H9 (cell line): ENCODE measurements around the gene SP6. TPM values are rescaled to one million over a fixed set of nuclear protein-coding genes. Genes with fewer than 3 reads are reported as not detected.

Experiments used
- DNase-seq: peaks from one replicate; pipeline ENCODE4 v3.0.0-alpha.2; 2017
- H2AFZ ChIP-seq: one replicate; pipeline ENCODE4 v1.6.1; 2013; ENCODE audit warnings: mild to moderate bottlenecking, low read length, control low read depth, moderate library complexity
- H2AK5ac ChIP-seq: 2 replicates; pipeline ENCODE4 v1.6.1; 2013; ENCODE audit warnings: low read length, control low read depth, mixed read lengths; ENCODE audit not compliant: insufficient read length
- H2BK120ac ChIP-seq: one replicate; pipeline ENCODE4 v1.6.1; 2013; ENCODE audit warnings: low read depth, mild to moderate bottlenecking, low read length, control low read depth, inconsistent platforms; ENCODE audit not compliant: poor library complexity, severe bottlenecking
- H2BK12ac ChIP-seq: 2 replicates; pipeline ENCODE4 v1.6.1; 2013; ENCODE audit warnings: low read length, control low read depth, mixed read lengths, low read depth; ENCODE audit not compliant: insufficient read length
- H2BK15ac ChIP-seq: 2 replicates; pipeline ENCODE4 v1.6.1; 2013; ENCODE audit warnings: low read depth, low read length, control low read depth
- H2BK20ac ChIP-seq: one replicate; pipeline ENCODE4 v1.6.1; 2013; ENCODE audit warnings: low read depth, mild to moderate bottlenecking, low read length, control low read depth, inconsistent platforms; ENCODE audit not compliant: poor library complexity, severe bottlenecking
- H2BK5ac ChIP-seq: 2 replicates; pipeline ENCODE4 v1.6.1; 2013; ENCODE audit warnings: low read length, control low read depth, mixed read lengths; ENCODE audit not compliant: insufficient read length
- H3K14ac ChIP-seq: 2 replicates; pipeline ENCODE4 v1.6.1; 2013; ENCODE audit warnings: low read length, control low read depth; ENCODE audit not compliant: insufficient read depth
- H3K18ac ChIP-seq: 2 replicates; pipeline ENCODE4 v1.6.1; 2013; ENCODE audit warnings: low read depth, mild to moderate bottlenecking, mixed read lengths, low read length, control low read depth; ENCODE audit not compliant: insufficient read length
- H3K23ac ChIP-seq: 2 replicates; pipeline ENCODE4 v1.6.1; 2013; ENCODE audit warnings: low read length, control low read depth, mixed read lengths, low read depth; ENCODE audit not compliant: insufficient read length
- H3K23me2 ChIP-seq: 2 replicates; pipeline ENCODE4 v1.6.1; 2013; ENCODE audit warnings: low read depth, mild to moderate bottlenecking, mixed read lengths, low read length, control low read depth; ENCODE audit not compliant: insufficient read length, poor library complexity, severe bottlenecking
- H3K27ac ChIP-seq: 2 replicates; pipeline ENCODE4 v1.5.1; 2013; ENCODE audit warnings: low read length, control low read depth, mixed read lengths, low read depth; ENCODE audit not compliant: insufficient read length
- H3K27me3 ChIP-seq: 2 replicates; pipeline ENCODE4 v1.6.1; 2013; ENCODE audit warnings: low read length, control low read depth, inconsistent platforms; ENCODE audit not compliant: insufficient read depth
- H3K4ac ChIP-seq: 2 replicates; pipeline ENCODE4 v1.6.1; 2013; ENCODE audit warnings: low read depth, mild to moderate bottlenecking, control low read depth, inconsistent platforms, low read length, moderate library complexity
- H3K4me1 ChIP-seq: 2 replicates; pipeline ENCODE4 v1.6.1; 2013; ENCODE audit warnings: low read length, control low read depth, inconsistent platforms; ENCODE audit not compliant: insufficient read depth
- H3K4me2 ChIP-seq: 2 replicates; pipeline ENCODE4 v1.6.1; 2013; ENCODE audit warnings: low read length, control low read depth, mixed read lengths; ENCODE audit not compliant: insufficient read length, insufficient read depth
- H3K56ac ChIP-seq: 2 replicates; pipeline ENCODE4 v1.6.1; 2013; ENCODE audit warnings: low read depth, mild to moderate bottlenecking, mixed read lengths, low read length, control low read depth; ENCODE audit not compliant: insufficient read length
- H3K79me1 ChIP-seq: 2 replicates; pipeline ENCODE4 v1.6.1; 2013; ENCODE audit warnings: low read depth, mild to moderate bottlenecking, moderate library complexity, low read length, control low read depth, inconsistent platforms; ENCODE audit not compliant: insufficient read depth, poor library complexity, severe bottlenecking
- H3K79me2 ChIP-seq: 2 replicates; pipeline ENCODE4 v1.6.1; 2013; ENCODE audit warnings: low read length, control low read depth, inconsistent platforms; ENCODE audit not compliant: insufficient read depth
- H3K9ac ChIP-seq: 2 replicates; pipeline ENCODE4 v1.6.1; 2013; ENCODE audit warnings: low read length, control low read depth, mixed read lengths; ENCODE audit not compliant: insufficient read length; ENCODE audit errors: extremely low read depth
- H3K9me3 ChIP-seq: one replicate; pipeline ENCODE4 v1.6.1; 2013; ENCODE audit warnings: low read depth, low read length, inconsistent platforms; ENCODE audit not compliant: control insufficient read depth
- H3T11ph ChIP-seq: one replicate; pipeline ENCODE4 v1.6.1; 2013; ENCODE audit warnings: mild to moderate bottlenecking, low read length, control low read depth, inconsistent platforms
- H4K20me1 ChIP-seq: one replicate; pipeline ENCODE4 v1.6.1; 2013; ENCODE audit not compliant: control insufficient read depth, insufficient read length, insufficient read depth
- H4K5ac ChIP-seq: 2 replicates; pipeline ENCODE4 v1.6.1; 2013; ENCODE audit warnings: low read depth, mild to moderate bottlenecking, mixed read lengths, low read length, control low read depth; ENCODE audit not compliant: insufficient read length
- H4K8ac ChIP-seq: replicated peaks from 2 replicates; pipeline ENCODE4 v1.6.1; 2013; ENCODE audit warnings: low read length, control low read depth, mixed read lengths, low read depth; ENCODE audit not compliant: insufficient read length
- H4K91ac ChIP-seq: 2 replicates; pipeline ENCODE4 v1.6.1; 2013; ENCODE audit warnings: low read depth, mild to moderate bottlenecking, moderate library complexity, mixed read lengths, low read length, control low read depth; ENCODE audit not compliant: insufficient read length
- H3K27ac Mint-ChIP-seq, 3 experiments: 2 replicates in 2 of 3; 3 replicates in 1 of 3; pipeline ENCODE4 v1.8.0; 2020 to 2021; ENCODE audit warnings: mixed read lengths in 3 of 3, mild to moderate bottlenecking in 1 of 3, moderate library complexity in 1 of 3
- H3K27me3 Mint-ChIP-seq: 2 replicates; pipeline ENCODE4 v1.8.0; 2021; ENCODE audit warnings: low read depth, mild to moderate bottlenecking, moderate library complexity, mixed read lengths
- H3K36me3 Mint-ChIP-seq, 3 experiments: 2 replicates in 2 of 3; 3 replicates in 1 of 3; pipeline ENCODE4 v1.8.0; 2020 to 2021; ENCODE audit warnings: low read depth in 3 of 3, mixed read lengths in 3 of 3; ENCODE audit not compliant: insufficient read depth in 1 of 3
- H3K4me1 Mint-ChIP-seq, 2 experiments: 2 replicates each; pipeline ENCODE4 v1.8.0; 2020; ENCODE audit warnings: mixed read lengths in 2 of 2
- H3K4me3 Mint-ChIP-seq, 2 experiments: 2 replicates in 1 of 2; 3 replicates in 1 of 2; pipeline ENCODE4 v1.8.0; 2020 to 2021; ENCODE audit warnings: mild to moderate bottlenecking in 2 of 2, mixed read lengths in 2 of 2, moderate library complexity in 1 of 2
- H3K9me3 Mint-ChIP-seq, 2 experiments: 2 replicates in 1 of 2; 3 replicates in 1 of 2; pipeline ENCODE4 v1.8.0; 2020; ENCODE audit warnings: mild to moderate bottlenecking in 2 of 2, mixed read lengths in 2 of 2, moderate library complexity in 1 of 2
- WGBS: extraction: QIAGEN DNeasy Blood & Tissue Kit; methylation state at CpG from one replicate; pipeline ENCODE4 v1.1.7; 2013; ENCODE audit warnings: missing lambda C conversion rate, low lambda C conversion rate, mixed read lengths; ENCODE audit not compliant: insufficient read length; ENCODE audit errors: extremely low coverage; 5-methylcytosine and 5-hydroxymethylcytosine counted together
- total RNA-seq: library from RNA; stranded (reverse); gene quantifications from 2 replicates; pipeline ENCODE4 v1.2.1, GENCODE V29; 2021
- TF ChIP-seq, protein P1 (sequence below): fragments of 200-600 bp; sonication (generic); conservative IDR thresholded peaks from 3 replicates; pipeline ENCODE4 v1.8.0; 2021; ENCODE audit warnings: antibody characterized with exemption, mild to moderate bottlenecking

The SP6 gene
- total RNA-seq, 1 experiment from 2014 or later, result 0.90 TPM

DNA sequence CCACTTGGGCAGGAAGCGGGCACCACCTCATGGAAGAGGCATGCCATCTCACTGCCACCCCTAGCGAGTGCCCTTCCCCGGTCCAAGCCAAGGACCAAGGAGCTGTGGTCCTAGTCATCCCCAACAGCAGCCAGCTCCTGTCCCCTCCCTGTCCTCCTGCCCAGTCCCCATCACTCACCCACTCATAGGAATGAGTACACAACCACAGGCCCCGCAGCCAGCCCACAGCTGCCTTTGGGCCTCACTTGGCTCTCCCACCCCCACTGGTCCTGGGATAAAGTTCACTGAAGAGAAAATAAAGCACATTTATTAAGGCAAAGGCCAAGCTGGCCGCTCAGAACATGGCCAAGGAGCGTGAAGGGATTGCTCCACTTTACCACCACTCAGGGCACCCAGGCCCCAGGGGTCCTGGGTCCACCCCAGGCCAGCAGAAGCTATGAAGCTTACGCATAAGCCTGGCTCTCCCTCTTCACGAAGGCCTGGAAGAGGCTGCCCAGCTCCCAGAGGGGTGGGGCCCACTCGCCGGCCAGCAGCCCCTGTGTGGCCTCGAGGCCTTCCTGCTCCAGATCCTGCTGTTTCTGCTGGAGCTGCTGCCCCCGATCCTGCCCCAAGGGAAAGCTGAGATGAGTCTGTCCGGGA, 13.4 kb downstream of the SP6 start:
- Histone ChIP-seq H3K9ac (no peak overlapping the region), H2BK15ac (no peak overlapping the region), H3K23ac (no peak overlapping the region), H2BK20ac (no peak overlapping the region), H3K23me2 (peaks cover 3% of the 10 kb centered on the region), H3K4ac (no peak overlapping the region), H4K5ac (no peak overlapping the region), H4K8ac (no peak overlapping the region), H2AK5ac (no peak overlapping the region), H2AFZ (no peak overlapping the region), H3K18ac (no peak overlapping the region), H2BK12ac (no peak overlapping the region), H2BK120ac (no peak overlapping the region), H2BK5ac (no peak overlapping the region), H3K9me3 (no peaks in the 10 kb centered on the region), H4K91ac (no peak overlapping the region), H3K27ac (no peak overlapping the region), H4K20me1 (no peaks in the 10 kb centered on the region), H3K14ac (no peak overlapping the region), H3K79me2 (no peaks in the 10 kb centered on the region; the same call in 1 of the 2 replicates), H3K56ac (no peak overlapping the region), H3K4me2 (no peak overlapping the region), H3K4me1 (no peaks in the 10 kb centered on the region; the same call in 1 of the 2 replicates), H3K27me3 (no peaks in the 10 kb centered on the region), H3K79me1 (no peaks in the 10 kb centered on the region), H3T11ph (no peak overlapping the region)
- TF ChIP-seq, protein P1, sequence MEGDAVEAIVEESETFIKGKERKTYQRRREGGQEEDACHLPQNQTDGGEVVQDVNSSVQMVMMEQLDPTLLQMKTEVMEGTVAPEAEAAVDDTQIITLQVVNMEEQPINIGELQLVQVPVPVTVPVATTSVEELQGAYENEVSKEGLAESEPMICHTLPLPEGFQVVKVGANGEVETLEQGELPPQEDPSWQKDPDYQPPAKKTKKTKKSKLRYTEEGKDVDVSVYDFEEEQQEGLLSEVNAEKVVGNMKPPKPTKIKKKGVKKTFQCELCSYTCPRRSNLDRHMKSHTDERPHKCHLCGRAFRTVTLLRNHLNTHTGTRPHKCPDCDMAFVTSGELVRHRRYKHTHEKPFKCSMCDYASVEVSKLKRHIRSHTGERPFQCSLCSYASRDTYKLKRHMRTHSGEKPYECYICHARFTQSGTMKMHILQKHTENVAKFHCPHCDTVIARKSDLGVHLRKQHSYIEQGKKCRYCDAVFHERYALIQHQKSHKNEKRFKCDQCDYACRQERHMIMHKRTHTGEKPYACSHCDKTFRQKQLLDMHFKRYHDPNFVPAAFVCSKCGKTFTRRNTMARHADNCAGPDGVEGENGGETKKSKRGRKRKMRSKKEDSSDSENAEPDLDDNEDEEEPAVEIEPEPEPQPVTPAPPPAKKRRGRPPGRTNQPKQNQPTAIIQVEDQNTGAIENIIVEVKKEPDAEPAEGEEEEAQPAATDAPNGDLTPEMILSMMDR, result no peak
- DNase-seq, result no peak
- peaks cover 2% of the 10 kb centered on the region; the same call in 1 of the 2 replicates for H3K27me3 Mint-ChIP-seq
- peaks cover 11 to 12% of the 10 kb centered on the region in 2 experiments for H3K4me1 Mint-ChIP-seq
- H3K36me3 Mint-ChIP-seq, result peaks cover 0 to 20% (median 13%) of the 10 kb centered on the region in 3 experiments; a peak in 6 of 7 replicates
- H3K9me3 Mint-ChIP-seq, result no peaks in the 10 kb centered on the region; a peak in 1 of 5 replicates
- H3K27ac Mint-ChIP-seq, result 0 out of 7 replicates have a peak overlapping the region, but pooled peaks of 1 of the 3 experiments have one; percentile 68
- WGBS, result no CpG with 5 or more reads among the region's 13 CpGs
- H3K4me3 Mint-ChIP-seq, result no peak overlapping the region
